Fibroblast of skin of left biceps (primary cell): Measurements from ENCODE around the gene PYCR2.

Source experiments
- DNase-seq, 2 experiments: peaks; one replicate each; pipeline ENCODE4 v3.0.0-alpha.2; 2013; ENCODE audit warnings: low read depth in 2 of 2

PYCR2 gene

GRCh38 chr1:225876900-225877510 lies 47.0 kb downstream of the PYCR2 start:
- DNase-seq = no peak

GRCh38 chr1:225875044-225875815 lies 48.8 kb downstream of the PYCR2 start:
- DNase-seq = no peak

DNA sequence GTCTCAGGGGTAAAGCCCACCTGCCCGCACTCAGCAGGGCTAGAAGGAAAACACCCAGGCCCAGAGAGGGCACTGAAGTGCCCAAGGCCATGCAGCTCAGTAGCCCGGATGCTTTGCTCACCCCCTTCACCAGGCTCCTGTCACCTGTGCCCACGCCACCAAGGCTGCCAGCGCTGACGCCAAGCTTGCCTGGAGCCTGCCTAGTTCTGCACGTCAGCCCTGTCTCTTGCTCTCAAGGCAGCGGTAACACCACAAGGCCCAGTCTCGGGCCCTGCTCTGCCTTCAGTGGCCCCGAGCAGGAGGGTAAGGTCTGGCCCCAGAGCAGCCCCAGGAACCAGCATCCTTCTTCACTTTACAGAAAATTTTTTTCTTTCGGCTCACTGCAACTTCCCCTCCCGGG lies 49.6 kb downstream of the PYCR2 start:
- no peak for DNase-seq

DNA sequence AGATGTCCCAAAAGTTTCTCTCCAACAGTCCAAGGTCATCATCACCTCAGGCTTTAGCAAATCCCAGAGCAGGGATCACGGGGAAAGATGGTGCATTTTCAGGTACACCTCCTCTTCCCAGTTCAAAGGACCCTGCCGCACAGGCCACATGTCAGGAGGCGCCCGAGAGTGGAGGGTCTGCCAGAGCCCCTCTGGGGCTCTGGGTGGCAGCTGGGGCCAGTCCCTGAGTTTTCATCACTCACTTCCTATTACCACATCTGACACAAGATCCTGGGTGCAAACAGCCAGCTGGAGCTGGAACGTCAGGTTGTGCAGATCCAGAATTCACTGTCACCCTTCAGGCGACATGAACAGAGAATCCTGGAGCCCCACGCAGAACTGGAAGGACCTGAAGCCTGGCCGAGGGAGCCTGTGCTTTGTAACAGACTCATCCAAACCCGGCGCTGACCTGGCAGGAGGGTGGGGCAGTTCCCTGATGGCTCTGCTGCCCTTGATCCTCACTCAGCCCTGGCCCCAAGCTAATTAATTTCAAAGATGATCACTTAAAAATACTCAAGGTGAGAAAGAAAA lies 50.7 kb downstream of the PYCR2 start:
- no peak for DNase-seq

- DNase-seq = no peak
These were observed 52.0 kb downstream of the PYCR2 start for GRCh38 chr1:225872075-225872430.

DNA sequence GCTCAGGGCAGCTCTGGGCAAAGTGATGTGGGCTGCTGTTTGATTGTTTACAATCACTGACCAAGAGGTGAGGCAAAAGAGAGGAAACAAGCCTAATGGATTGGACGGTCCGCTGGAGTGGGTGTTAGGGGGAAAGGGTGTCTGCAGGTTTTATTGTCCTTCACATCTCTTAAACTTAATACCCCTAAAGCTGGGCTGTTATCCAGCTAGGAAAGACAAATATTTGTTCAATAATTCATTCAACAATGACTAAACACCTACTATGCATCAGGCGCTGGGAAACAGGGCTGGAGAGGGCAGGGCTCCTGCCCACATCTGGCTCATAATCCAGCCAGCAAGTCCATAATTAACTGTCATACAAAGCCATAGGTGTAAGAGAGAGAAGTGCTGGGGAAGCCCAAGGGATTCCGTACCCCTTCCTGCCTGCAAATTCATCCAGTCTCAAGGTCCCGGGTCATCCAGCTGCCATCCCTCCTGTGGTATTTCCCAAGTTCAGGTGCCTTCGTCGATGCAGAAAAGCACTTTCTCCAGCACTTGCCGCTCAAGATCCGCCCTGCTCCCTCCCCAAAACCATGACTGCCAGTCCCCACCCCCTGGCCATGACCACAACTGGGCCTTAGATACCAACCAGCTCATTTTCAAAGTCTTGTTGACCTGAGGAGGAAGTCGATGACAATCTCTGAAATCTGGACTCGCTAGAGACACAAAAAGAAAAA lies 52.5 kb downstream of the PYCR2 start:
- DNase-seq = no peak

- DNase-seq = no peak
These were observed 53.1 kb downstream of the PYCR2 start for GRCh38 chr1:225870911-225871310.
